Ishikawa (cell line): ENCODE measurements around the gene OSM.

Experiments
- EP300 ChIP-seq: IDR thresholded peaks from 2 replicates; pipeline ENCODE4 v1.6.1; 2012; ENCODE audit warnings: borderline replicate concordance
- FOXM1 ChIP-seq: IDR thresholded peaks from 2 replicates; pipeline ENCODE4 v1.6.1; 2012; ENCODE audit warnings: low read depth, borderline replicate concordance
- NFIC ChIP-seq: IDR thresholded peaks from 2 replicates; pipeline ENCODE4 v1.6.1; 2012
- RAD21 ChIP-seq: IDR thresholded peaks from 2 replicates; pipeline ENCODE4 v1.6.1; 2012; ENCODE audit warnings: low read depth
- TAF1 ChIP-seq: IDR thresholded peaks from 2 replicates; pipeline ENCODE4 v1.6.1; 2012; ENCODE audit warnings: low read depth, mild to moderate bottlenecking
- TCF12 ChIP-seq: IDR thresholded peaks from 2 replicates; pipeline ENCODE4 v1.6.1; 2012; ENCODE audit warnings: low read depth
- ZBTB7A ChIP-seq: IDR thresholded peaks from 2 replicates; pipeline ENCODE4 v1.6.1; 2012; ENCODE audit warnings: low read depth
- TF ChIP-seq, protein P1 (sequence below): IDR thresholded peaks from 2 replicates; pipeline ENCODE4 v1.6.1; 2012; ENCODE audit warnings: low read depth, mild to moderate bottlenecking

DNA sequence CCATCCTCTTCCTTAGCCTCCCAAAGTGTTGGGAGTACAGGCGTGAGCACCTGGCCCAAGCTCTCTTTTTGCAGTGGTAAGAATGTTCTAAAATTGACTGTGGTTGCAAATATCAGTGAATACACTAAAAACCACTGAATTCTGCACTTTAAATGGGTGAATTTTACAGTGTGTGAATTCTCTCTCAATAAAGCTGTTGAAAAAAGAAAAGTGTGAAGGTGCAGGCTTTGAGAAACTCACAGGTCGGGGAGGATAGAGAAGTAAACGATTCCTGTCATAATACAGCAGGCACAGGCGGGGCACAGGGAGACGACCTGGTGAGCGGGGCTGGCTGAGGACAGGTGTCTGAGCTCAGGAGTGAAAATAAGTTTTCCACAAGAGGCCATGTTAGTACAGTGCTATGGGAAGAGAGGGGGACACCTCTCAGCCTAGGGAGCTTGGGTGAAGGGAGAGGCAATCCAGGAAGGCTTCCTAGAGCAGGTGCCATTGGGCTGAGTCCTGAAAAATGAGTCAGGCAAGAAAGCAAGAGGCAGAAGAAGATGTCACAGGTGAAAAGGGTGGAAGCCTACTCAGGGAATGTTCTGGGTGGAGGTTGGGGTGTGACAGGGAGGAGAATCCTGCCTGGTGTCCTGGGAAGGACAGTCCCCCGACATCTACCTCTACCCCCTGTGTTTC is 46.2 kb downstream of the OSM start:
- TF ChIP-seq TCF12 (no peak), RAD21 (no peak), FOXM1 (no peak), EP300 (no peak), TAF1 (no peak), ZBTB7A (no peak), NFIC (no peak)
- TF ChIP-seq, protein P1, sequence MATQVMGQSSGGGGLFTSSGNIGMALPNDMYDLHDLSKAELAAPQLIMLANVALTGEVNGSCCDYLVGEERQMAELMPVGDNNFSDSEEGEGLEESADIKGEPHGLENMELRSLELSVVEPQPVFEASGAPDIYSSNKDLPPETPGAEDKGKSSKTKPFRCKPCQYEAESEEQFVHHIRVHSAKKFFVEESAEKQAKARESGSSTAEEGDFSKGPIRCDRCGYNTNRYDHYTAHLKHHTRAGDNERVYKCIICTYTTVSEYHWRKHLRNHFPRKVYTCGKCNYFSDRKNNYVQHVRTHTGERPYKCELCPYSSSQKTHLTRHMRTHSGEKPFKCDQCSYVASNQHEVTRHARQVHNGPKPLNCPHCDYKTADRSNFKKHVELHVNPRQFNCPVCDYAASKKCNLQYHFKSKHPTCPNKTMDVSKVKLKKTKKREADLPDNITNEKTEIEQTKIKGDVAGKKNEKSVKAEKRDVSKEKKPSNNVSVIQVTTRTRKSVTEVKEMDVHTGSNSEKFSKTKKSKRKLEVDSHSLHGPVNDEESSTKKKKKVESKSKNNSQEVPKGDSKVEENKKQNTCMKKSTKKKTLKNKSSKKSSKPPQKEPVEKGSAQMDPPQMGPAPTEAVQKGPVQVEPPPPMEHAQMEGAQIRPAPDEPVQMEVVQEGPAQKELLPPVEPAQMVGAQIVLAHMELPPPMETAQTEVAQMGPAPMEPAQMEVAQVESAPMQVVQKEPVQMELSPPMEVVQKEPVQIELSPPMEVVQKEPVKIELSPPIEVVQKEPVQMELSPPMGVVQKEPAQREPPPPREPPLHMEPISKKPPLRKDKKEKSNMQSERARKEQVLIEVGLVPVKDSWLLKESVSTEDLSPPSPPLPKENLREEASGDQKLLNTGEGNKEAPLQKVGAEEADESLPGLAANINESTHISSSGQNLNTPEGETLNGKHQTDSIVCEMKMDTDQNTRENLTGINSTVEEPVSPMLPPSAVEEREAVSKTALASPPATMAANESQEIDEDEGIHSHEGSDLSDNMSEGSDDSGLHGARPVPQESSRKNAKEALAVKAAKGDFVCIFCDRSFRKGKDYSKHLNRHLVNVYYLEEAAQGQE, result no peak
